ENCODE measurements around the gene EHMT1. TPM values are rescaled to one million over a fixed set of nuclear protein-coding genes. Genes with fewer than 3 reads are reported as not detected.
"Not testable (repeated sequence)": the region's sequence is repeated elsewhere in the genome, so short reads cannot be mapped to it uniquely, and the experiment has no call there.

Gene EHMT1
- polyA plus RNA-seq, 1 of the 3 experiments (the other 2 are of a cell fraction) = 39.5 TPM

GRCh38 chr9:137722481-137722880 is 103.7 kb downstream of the EHMT1 start:
- DNase-seq = no peak
- no peak overlapping the region for H3K9ac ChIP-seq
- no peaks in the 10 kb centered on the region for H3K9me3 ChIP-seq
- no peak overlapping the region; a peak in 1 of 4 replicates for H3K27ac ChIP-seq (ENCODE audit: low read depth in 2 of 2, low read length in 1 of 2)
- WGBS (ENCODE audit: low lambda C conversion rate) = 96% methylated on average over 4 of the region's 10 CpGs
- peaks cover 19% of the 10 kb centered on the region for H4K20me1 ChIP-seq (ENCODE audit: insufficient read depth)
- no peaks in the 10 kb centered on the region for H3K9me2 ChIP-seq
- H3F3A ChIP-seq (replicated peaks; ENCODE audit: insufficient read depth) = peaks cover 8% of the 10 kb centered on the region
- H3K4me3 ChIP-seq (ENCODE audit: low read depth in 2 of 2, low read length in 1 of 2) = no peak overlapping the region
- CTCF ChIA-PET = no interaction called here
- H2AFZ ChIP-seq (ENCODE audit: low read depth) = no peak overlapping the region
- no peaks in the 10 kb centered on the region for H3K27me3 ChIP-seq (ENCODE audit: insufficient read depth)
- peaks cover 8 to 9% of the 10 kb centered on the region in 2 experiments for H3K36me3 ChIP-seq (replicated peaks in 1 of 2; ENCODE audit: control insufficient read depth in 1 of 2, insufficient read depth in 2 of 2, low read length in 1 of 2)
- H3K4me2 ChIP-seq = no peak overlapping the region
- POLR2A ChIA-PET = no interaction called here
- no peaks in the 10 kb centered on the region for H3K4me1 ChIP-seq (ENCODE audit: control insufficient read depth in 1 of 2, insufficient read depth in 2 of 2, low read depth in 1 of 2, low read length in 1 of 2)
- peaks cover 53% of the 10 kb centered on the region for H3K79me2 ChIP-seq (ENCODE audit: insufficient read depth)
- TF ChIP-seq PBX3 (IDR thresholded peaks at IDR 0.05) (no peak), GABPA (IDR thresholded peaks at IDR 0.05; ENCODE audit: low read depth) (no peak), RAD21 (IDR thresholded peaks at IDR 0.05; ENCODE audit: low read length) (no peak), RFX5 (IDR thresholded peaks at IDR 0.05; ENCODE audit: low read length) (no peak), FOXJ3 (CRISPR knock-in tag; IDR thresholded peaks at IDR 0.05) (no peak), MEF2A (IDR thresholded peaks at IDR 0.05; ENCODE audit: borderline replicate concordance, low read depth) (no peak), FOSL2 (IDR thresholded peaks at IDR 0.05; ENCODE audit: borderline replicate concordance, low read depth) (no peak), RXRA (IDR thresholded peaks at IDR 0.05; ENCODE audit: borderline replicate concordance, low read depth) (no peak), MXI1 (IDR thresholded peaks at IDR 0.05; ENCODE audit: low read depth, low read length) (no peak), FOXM1 (IDR thresholded peaks at IDR 0.05; ENCODE audit: low read depth) (no peak), REST (IDR thresholded peaks at IDR 0.05; ENCODE audit: low read depth, low read length) (no peak), NRF1 (IDR thresholded peaks at IDR 0.05; ENCODE audit: low read depth, low read length) (no peak)
- TF ChIP-seq, protein P1, sequence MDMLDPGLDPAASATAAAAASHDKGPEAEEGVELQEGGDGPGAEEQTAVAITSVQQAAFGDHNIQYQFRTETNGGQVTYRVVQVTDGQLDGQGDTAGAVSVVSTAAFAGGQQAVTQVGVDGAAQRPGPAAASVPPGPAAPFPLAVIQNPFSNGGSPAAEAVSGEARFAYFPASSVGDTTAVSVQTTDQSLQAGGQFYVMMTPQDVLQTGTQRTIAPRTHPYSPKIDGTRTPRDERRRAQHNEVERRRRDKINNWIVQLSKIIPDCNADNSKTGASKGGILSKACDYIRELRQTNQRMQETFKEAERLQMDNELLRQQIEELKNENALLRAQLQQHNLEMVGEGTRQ (IDR thresholded peaks at IDR 0.05; ENCODE audit: borderline replicate concordance, low read depth, low read length) = no peak

DNA sequence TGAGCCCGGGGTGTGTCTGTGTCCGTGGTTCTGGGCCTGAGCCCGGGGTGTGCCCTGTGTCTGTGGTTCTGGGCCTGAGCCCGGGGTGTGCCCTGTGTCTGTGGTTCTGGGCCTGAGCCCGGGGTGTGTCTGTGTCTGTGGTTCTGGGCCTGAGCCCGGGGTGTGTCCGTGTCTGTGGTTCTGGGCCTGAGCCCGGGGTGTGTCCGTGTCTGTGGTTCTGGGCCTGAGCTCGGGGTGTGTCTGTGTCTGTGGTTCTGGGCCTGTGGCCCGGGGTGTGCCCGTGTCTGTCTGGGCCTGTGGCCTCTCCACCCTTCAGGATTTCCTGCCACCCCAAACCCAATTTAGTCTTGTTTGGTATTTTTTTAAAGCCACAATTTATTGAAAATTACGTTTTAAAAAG is 104.6 kb downstream of the EHMT1 start:
- H3K27me3 ChIP-seq (ENCODE audit: insufficient read depth); H3K9me3 ChIP-seq; H3K4me3 ChIP-seq (ENCODE audit: low read depth in 2 of 2, low read length in 1 of 2); H2AFZ ChIP-seq (ENCODE audit: low read depth); H3K27ac ChIP-seq (ENCODE audit: low read depth in 2 of 2, low read length in 1 of 2); H3K9me2 ChIP-seq; POLR2A ChIA-PET; H3K4me2 ChIP-seq; H3K4me1 ChIP-seq (ENCODE audit: control insufficient read depth in 1 of 2, insufficient read depth in 2 of 2, low read depth in 1 of 2, low read length in 1 of 2); DNase-seq; CTCF ChIA-PET; H3F3A ChIP-seq (replicated peaks; ENCODE audit: insufficient read depth); H3K9ac ChIP-seq: not testable (repeated sequence)
- Histone ChIP-seq H4K20me1 (ENCODE audit: insufficient read depth) (peaks cover 19% of the 10 kb centered on the region), H3K79me2 (ENCODE audit: insufficient read depth) (peaks cover 61% of the 10 kb centered on the region), H3K36me3 (replicated peaks in 1 of 2; ENCODE audit: control insufficient read depth in 1 of 2, insufficient read depth in 2 of 2, low read length in 1 of 2) (peaks cover 5 to 13% of the 10 kb centered on the region in 2 experiments)
- WGBS (ENCODE audit: low lambda C conversion rate) = 99% methylated on average over 3 of the region's 13 CpGs
